Body of pancreas (tissue), 4 donors: ENCODE data around the gene KCNN3.

Experiments used
- POLR2A ChIP-seq, 3 donors: fragments of 450-650 bp; IDR thresholded peaks; one replicate each; pipeline ENCODE4 v1.6.1; 2016; ENCODE audit warnings: antibody characterized with exemption in 3 of 3, mild to moderate bottlenecking in 2 of 3
- TF ChIP-seq, protein P1 (sequence below), 7 experiments: fragments of 450-650 bp in 4 of 7; fragments of 200-600 bp in 3 of 7; sonication (generic) in 3 of 7; IDR thresholded peaks; one replicate each; pipeline ENCODE4 v1.5.1; 2016 to 2019; ENCODE audit warnings: antibody characterized with exemption in 7 of 7

DNA sequence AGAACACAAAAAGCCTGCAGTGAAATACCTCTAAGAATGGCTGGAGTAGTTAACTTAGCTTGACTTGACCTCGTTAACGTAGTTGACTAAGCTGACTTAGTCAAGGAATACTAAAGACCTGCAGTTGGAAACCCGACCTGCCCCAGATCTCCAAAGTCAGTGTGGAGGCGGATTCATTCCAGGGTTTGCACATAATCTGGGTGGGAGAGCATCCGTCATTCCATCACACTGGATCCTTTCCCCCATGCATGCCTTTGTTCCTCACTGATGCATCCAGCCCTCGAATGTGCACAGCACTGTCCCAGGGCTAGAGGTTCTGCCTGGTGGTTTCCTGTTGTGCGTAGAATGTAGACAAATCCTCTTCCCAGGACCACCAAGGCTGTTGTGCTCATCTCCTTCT is 76.4 kb downstream of the KCNN3 start:
- TF ChIP-seq, protein P1, sequence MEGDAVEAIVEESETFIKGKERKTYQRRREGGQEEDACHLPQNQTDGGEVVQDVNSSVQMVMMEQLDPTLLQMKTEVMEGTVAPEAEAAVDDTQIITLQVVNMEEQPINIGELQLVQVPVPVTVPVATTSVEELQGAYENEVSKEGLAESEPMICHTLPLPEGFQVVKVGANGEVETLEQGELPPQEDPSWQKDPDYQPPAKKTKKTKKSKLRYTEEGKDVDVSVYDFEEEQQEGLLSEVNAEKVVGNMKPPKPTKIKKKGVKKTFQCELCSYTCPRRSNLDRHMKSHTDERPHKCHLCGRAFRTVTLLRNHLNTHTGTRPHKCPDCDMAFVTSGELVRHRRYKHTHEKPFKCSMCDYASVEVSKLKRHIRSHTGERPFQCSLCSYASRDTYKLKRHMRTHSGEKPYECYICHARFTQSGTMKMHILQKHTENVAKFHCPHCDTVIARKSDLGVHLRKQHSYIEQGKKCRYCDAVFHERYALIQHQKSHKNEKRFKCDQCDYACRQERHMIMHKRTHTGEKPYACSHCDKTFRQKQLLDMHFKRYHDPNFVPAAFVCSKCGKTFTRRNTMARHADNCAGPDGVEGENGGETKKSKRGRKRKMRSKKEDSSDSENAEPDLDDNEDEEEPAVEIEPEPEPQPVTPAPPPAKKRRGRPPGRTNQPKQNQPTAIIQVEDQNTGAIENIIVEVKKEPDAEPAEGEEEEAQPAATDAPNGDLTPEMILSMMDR (IDR thresholded peaks at IDR 0.05) = no peak
- no peak for TF ChIP-seq POLR2A (IDR thresholded peaks at IDR 0.05)
